Astrocyte of the spinal cord (primary cell): ENCODE results near the gene AOPEP.
A peak's percentile ranks its signal among the peaks of the same experiment; 100 is the strongest.

ENCODE experiments used
- DNase-seq: peaks from one replicate; pipeline ENCODE4 v3.0.0; 2011; ENCODE audit warnings: low read depth, low spot score
- H3K4me3 ChIP-seq: 2 replicates; pipeline ENCODE4 v1.5.1; 2011; ENCODE audit warnings: low read depth, mild to moderate bottlenecking, low read length, moderate library complexity
- CTCF ChIP-seq: IDR thresholded peaks from 2 replicates; pipeline ENCODE4 v1.5.1; 2012; ENCODE audit warnings: low read depth, mild to moderate bottlenecking, low read length, inconsistent platforms
- in situ Hi-C: cut with HindIII; loops from 2 replicates; pipeline ENCODE4 v1.10.0; 2017; ENCODE audit warnings: low sequenced_read_pairs

The AOPEP gene

DNA sequence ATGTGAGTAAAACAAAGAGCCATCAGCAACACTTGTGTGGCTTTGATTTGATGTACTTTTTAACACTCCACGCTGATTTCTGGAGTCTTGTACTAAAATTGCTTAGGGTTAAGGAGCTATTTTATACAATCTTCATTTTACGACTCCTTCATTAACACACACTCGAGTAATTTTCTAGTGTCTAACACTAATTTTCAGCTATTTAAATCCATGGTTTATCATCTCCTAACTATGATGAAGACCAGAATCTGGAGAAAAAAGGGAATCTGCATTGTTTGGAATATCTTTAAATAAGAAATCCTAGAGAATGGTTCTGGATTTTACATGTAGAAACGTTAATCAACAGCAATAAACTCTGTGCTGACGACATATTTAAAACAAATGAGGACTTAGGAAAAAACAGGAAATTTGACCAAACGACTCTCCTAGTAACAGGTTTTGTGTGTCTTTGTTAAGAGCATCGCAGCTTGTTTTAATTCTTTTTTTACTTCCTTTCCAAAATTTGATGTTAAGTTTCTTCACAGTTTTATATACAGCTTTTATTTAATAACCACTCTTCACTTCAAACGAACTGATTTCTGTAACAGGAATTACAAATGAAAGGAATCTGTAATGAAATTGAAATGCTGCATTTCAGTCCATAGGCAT lies 138.5 kb downstream of the AOPEP start:
- DNase-seq, result no peak
- TF ChIP-seq CTCF, result no peak
- in situ Hi-C loops, result no loop called here
- no peak overlapping the region for H3K4me3 ChIP-seq

DNA sequence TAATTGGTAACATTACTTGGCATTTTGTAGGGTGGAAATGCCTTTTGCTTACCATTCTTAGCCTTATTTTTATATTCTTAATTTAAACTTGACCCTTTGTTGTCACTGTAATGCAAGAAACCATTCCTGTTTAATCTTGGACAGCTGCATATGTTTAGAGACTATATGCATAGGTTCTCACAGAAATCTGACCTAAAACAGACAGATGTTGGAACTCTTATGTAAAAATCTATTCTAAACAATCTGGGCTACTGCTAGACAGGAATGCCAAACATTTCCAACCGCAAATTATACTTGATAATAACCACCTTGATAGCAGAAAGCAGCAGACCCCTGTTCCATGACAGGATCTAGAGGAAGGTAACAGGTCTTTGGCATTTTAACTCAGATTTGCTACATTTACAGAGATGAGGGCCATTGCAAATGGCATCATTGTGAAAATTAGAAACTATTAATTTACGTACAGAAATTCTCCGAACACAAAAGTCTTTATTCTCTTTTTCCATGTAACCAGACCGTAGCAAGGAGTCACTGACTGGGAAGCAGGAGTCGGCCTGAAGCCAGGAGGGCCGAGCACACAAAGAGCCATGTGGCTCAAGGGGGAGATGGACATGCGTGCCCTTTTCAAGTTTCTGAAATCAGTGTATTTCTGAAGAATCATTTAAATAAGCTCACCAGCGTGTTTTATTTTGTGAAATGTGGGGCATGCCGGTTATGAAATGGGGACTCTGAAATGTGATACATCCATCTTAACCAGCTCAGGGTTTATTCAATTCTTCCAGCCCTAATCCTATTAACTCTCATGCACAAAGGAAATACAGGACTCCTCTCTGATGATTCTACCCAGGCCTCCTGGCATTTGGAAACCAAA lies 139.3 kb downstream of the AOPEP start:
- in situ Hi-C loops, result no loop called here
- TF ChIP-seq CTCF, result no peak
- peak; percentile 61 for DNase-seq
- H3K4me3 ChIP-seq, result no peak overlapping the region

DNA sequence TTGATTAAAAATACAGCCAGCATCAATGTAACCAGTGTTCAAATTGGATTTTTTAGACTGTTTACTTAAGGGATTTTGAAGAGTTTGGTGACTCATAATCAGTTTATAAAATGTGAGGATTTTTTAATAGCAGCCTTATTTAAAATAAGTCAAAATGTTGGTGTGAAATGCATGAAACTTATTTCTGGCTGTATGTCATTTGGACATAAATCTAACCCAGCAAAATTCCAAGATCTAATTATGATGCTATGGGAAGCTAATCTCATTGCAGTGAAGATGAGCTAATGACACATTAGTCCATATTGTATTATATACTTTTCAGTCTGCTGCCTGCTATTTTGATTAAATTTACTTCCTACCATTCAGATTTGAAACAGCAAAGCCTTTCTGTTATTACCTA lies 140.3 kb downstream of the AOPEP start:
- peak; percentile 23 for DNase-seq
- H3K4me3 ChIP-seq, result no peak overlapping the region
- in situ Hi-C loops, result no loop called here
- TF ChIP-seq CTCF, result no peak

GRCh38 chr9:94867281-94867841 lies 140.9 kb downstream of the AOPEP start:
- in situ Hi-C loops, result no loop called here

GRCh38 chr9:94867842-94868312 lies 141.4 kb downstream of the AOPEP start:
- in situ Hi-C loops, result no loop called here
- TF ChIP-seq CTCF, result no peak
- no peak overlapping the region for H3K4me3 ChIP-seq
- peak; percentile 96 for DNase-seq

More at GRCh38 chr9:94867281-94867841, 140.9 kb downstream of the AOPEP start:
- H3K4me3 ChIP-seq, result no peak overlapping the region
- no peak for TF ChIP-seq CTCF
- peak; percentile 91 for DNase-seq

DNA sequence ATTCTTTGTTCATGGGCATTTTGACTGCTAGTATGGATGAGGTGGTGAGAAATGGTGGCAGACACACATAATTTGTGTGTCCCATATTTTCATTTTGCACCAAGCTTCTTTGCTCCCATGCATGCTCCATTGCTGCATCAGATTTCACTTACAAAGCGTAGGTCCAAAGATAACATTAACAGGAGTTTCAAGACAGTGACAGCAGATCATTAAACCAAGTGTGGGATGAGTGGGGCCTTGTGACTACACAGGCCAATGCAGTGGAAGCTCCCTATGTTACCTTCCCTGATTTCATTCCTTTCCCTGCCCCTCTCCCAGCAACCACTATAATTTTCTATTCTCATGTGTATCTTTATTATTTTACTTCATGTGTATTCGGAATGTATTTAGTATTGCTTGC lies 142.0 kb downstream of the AOPEP start:
- peak; percentile 30 for DNase-seq
- no peak overlapping the region for H3K4me3 ChIP-seq
- TF ChIP-seq CTCF, result no peak
- in situ Hi-C loops, result no loop called here
